ENCODE data around the gene PLIN3. TPM values are rescaled to one million over a fixed set of nuclear protein-coding genes. Genes with fewer than 3 reads are reported as not detected.
"Not testable (repeated sequence)": the region's sequence is repeated elsewhere in the genome, so short reads cannot be mapped to it uniquely, and the experiment has no call there.

PLIN3 gene
- total and polyA plus RNA-seq, 2 of the 4 experiments (the other 2 are of a cell fraction) = 147 to 246 TPM

DNA sequence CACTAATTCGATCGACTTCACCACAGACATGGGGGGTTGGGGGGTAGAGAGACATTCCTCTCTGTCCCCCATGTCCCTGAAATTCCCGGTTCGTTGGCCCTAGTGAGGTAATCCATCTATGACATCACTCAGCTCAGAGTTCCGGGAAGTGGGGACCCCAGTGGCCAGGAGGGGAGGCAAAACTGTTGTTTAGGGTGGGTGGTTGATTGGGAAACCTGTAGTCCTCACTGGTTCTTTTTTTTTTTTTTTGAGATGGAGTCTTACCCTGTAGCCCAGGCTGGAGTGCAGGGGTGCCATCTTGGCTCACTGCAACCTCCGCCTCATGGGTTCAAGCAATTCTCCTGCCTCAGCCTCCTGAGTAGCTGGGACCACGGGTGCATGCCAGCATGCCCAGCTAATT is 35.3 kb upstream of the PLIN3 start, which contains the start of gene ARRDC5:
TSS of gene ARRDC5 (minus strand) at position 101 of the 400 bp plus-strand sequence. CDS start at position 30, 71 bp downstream.
- Histone ChIP-seq H3K27me3 (ENCODE audit: control insufficient read depth, insufficient read depth, low read length) (no peaks in the 10 kb centered on the region), H3K23ac (ENCODE audit: low read depth, low read length) (no peak within 1 kb of the TSS), H3K9me3 (ENCODE audit: control insufficient read depth, insufficient read depth, low read length) (no peaks in the 10 kb centered on the region), H2BK120ac (ENCODE audit: low read depth, low read length) (no peak within 1 kb of the TSS), H4K8ac (ENCODE audit: low read depth in 2 of 2, low read length in 2 of 2) (no peak within 1 kb of the TSS), H3K79me1 (ENCODE audit: low read depth in 1 of 2, low read length in 2 of 2) (no peaks in the 10 kb centered on the region), H2BK15ac (ENCODE audit: low read depth, low read length) (no peak within 1 kb of the TSS), H3K18ac (ENCODE audit: low read depth, low read length) (no peak within 1 kb of the TSS), H4K91ac (ENCODE audit: insufficient read depth, low read depth, low read length) (no peak within 1 kb of the TSS), H4K20me1 (ENCODE audit: insufficient read depth, low read length) (no peaks in the 10 kb centered on the region), H3K9me1 (ENCODE audit: insufficient read depth, low read length) (no peaks in the 10 kb centered on the region), H2BK5ac (ENCODE audit: low read depth, low read length, poor library complexity, severe bottlenecking) (no peak within 1 kb of the TSS), H3K9ac (ENCODE audit: low read depth, low read length) (no peak within 1 kb of the TSS), H3K14ac (replicated peaks; ENCODE audit: low read depth, low read length) (no peak within 1 kb of the TSS), H2AFZ (replicated peaks; ENCODE audit: low read length, poor library complexity) (no peak within 1 kb of the TSS), H3K4me3 (ENCODE audit: insufficient read depth, low read depth, low read length) (no peak within 1 kb of the TSS), H2BK20ac (ENCODE audit: low read depth, low read length) (no peak within 1 kb of the TSS), H3K4me2 (ENCODE audit: low read depth, low read length) (no peak within 1 kb of the TSS), H3K4ac (ENCODE audit: low read depth, low read length) (no peak within 1 kb of the TSS), H3K36me3 (ENCODE audit: control insufficient read depth, insufficient read depth, low read length) (no peaks in the 10 kb centered on the region), H3K27ac (ENCODE audit: insufficient read depth, low read length) (no peak within 1 kb of the TSS), H2AK5ac (ENCODE audit: low read depth, low read length) (no peak within 1 kb of the TSS), H3K4me1 (ENCODE audit: control insufficient read depth, insufficient read depth, low read length) (no peaks in the 10 kb centered on the region), H3K56ac (ENCODE audit: extremely low read depth, insufficient read depth, low read length) (no peak within 1 kb of the TSS), H4K5ac (ENCODE audit: low read depth, low read length) (no peak within 1 kb of the TSS), H2AK9ac (replicated peaks; ENCODE audit: low read depth, low read length, poor library complexity) (no peak within 1 kb of the TSS)
- dilution Hi-C loops (cut with HindIII; ENCODE audit: low sequenced_read_pairs, unreplicated experiment) (no loop called here), in situ Hi-C loops (cut with MboI; ENCODE audit: low sequenced_read_pairs) (no loop called here), intact Hi-C loops (cut with micrococcal nuclease) (no loop called here)
- no peak for DNase-seq
- no TSS peak for BruUV-seq (replicated peaks)
- no peak for ATAC-seq (ENCODE audit: low read depth)
- TF ChIP-seq MXI1 (IDR thresholded peaks at IDR 0.05; ENCODE audit: borderline replicate concordance, low read depth, low read length) = no peak
- no peak for TF ChIP-seq RCOR1 (IDR thresholded peaks at IDR 0.05; ENCODE audit: insufficient replicate concordance, low read length)
- ChIA-PET POLR2A (ENCODE audit: unreplicated experiment) (no interaction called here), CTCF (no interaction called here)
- no CpG with 5 or more reads among the region's 7 CpGs for WGBS, 2 experiments (ENCODE audit: extremely low coverage in 2 of 2, insufficient read length in 1 of 2)

DNA sequence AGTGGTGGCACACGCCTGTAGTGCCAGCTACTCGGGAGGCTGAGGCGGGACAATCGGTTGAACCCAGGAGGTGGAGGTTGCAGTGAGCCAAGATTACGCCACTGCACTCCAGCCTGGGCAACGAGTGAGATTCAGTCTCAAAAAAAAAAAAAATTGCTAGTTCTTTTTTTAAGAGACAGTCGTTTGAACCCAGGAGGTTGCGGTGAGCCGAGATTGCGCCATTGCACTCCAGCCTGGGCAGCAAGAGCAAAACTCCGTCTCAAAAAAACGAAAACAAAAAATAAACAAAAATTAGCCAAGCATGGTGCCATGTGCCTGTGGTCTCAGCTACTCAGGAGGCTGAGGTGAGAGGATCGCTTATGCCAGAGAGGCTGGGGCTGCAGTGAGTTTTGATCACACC is 33.4 kb upstream of the PLIN3 start:
- not testable (repeated sequence) for H2AFZ ChIP-seq (replicated peaks; ENCODE audit: low read length, poor library complexity)

More for the DNA sequence above, 33.4 kb upstream of the PLIN3 start:
- H4K5ac ChIP-seq (ENCODE audit: low read depth, low read length); H4K8ac ChIP-seq (ENCODE audit: low read depth in 2 of 2, low read length in 2 of 2); H3K4ac ChIP-seq (ENCODE audit: low read depth, low read length); H2BK15ac ChIP-seq (ENCODE audit: low read depth, low read length); H2BK120ac ChIP-seq (ENCODE audit: low read depth, low read length); dilution Hi-C loops (cut with HindIII; ENCODE audit: low sequenced_read_pairs, unreplicated experiment); H3K9me1 ChIP-seq (ENCODE audit: insufficient read depth, low read length); H2AK9ac ChIP-seq (replicated peaks; ENCODE audit: low read depth, low read length, poor library complexity); H3K9ac ChIP-seq (ENCODE audit: low read depth, low read length); CTCF ChIA-PET; H4K91ac ChIP-seq (ENCODE audit: insufficient read depth, low read depth, low read length); H2BK5ac ChIP-seq (ENCODE audit: low read depth, low read length, poor library complexity, severe bottlenecking); H3K9me3 ChIP-seq (ENCODE audit: control insufficient read depth, insufficient read depth, low read length); H2AK5ac ChIP-seq (ENCODE audit: low read depth, low read length); H2BK20ac ChIP-seq (ENCODE audit: low read depth, low read length); ATAC-seq (ENCODE audit: low read depth); BruUV-seq (replicated peaks); H3K36me3 ChIP-seq (ENCODE audit: control insufficient read depth, insufficient read depth, low read length); intact Hi-C loops (cut with micrococcal nuclease); H3K79me1 ChIP-seq (ENCODE audit: low read depth in 1 of 2, low read length in 2 of 2); H3K4me3 ChIP-seq (ENCODE audit: insufficient read depth, low read depth, low read length); H3K4me1 ChIP-seq (ENCODE audit: control insufficient read depth, insufficient read depth, low read length); H3K14ac ChIP-seq (replicated peaks; ENCODE audit: low read depth, low read length); H3K27me3 ChIP-seq (ENCODE audit: control insufficient read depth, insufficient read depth, low read length); H3K23ac ChIP-seq (ENCODE audit: low read depth, low read length); H3K4me2 ChIP-seq (ENCODE audit: low read depth, low read length); H3K56ac ChIP-seq (ENCODE audit: extremely low read depth, insufficient read depth, low read length); in situ Hi-C loops (cut with MboI; ENCODE audit: low sequenced_read_pairs); H3K18ac ChIP-seq (ENCODE audit: low read depth, low read length); DNase-seq; POLR2A ChIA-PET (ENCODE audit: unreplicated experiment); H4K20me1 ChIP-seq (ENCODE audit: insufficient read depth, low read length); H3K27ac ChIP-seq (ENCODE audit: insufficient read depth, low read length): not testable (repeated sequence)
- WGBS, 2 experiments (ENCODE audit: extremely low coverage in 2 of 2, insufficient read length in 1 of 2) = 67% methylated on average over 3 of the region's 13 CpGs; no CpG with 5 or more reads in 1 of the 2 experiments

Data from IMR-90 (cell line).